HEK293 (cell line): ENCODE results near the gene BAIAP3.

ENCODE experiments used
- CTCF ChIA-PET: fragments of 350-600 bp; formaldehyde crosslinking; extraction: SDS; loops from one replicate; lab custom pipeline; 2021; ENCODE audit warnings: antibody characterized with exemption; lab: Yijun Ruan, JAX
- POLR2A ChIA-PET: fragments of 300-600 bp; formaldehyde crosslinking; extraction: SDS; loops from one replicate; lab custom pipeline; 2020; ENCODE audit warnings: antibody characterized with exemption, inconsistent platforms; lab: Yijun Ruan, JAX
- H3K27ac ChIP-seq: fragments of 200-500 bp; sonication (Bioruptor generic); 2 replicates; pipeline ENCODE4 v1.5.1; 2014; ENCODE audit warnings: low read depth, low read length, control low read depth, inconsistent platforms; ENCODE audit errors: extremely low read depth
- H3K36me3 ChIP-seq, 2 experiments: fragments of 200-500 bp in 1 of 2; sonication (Bioruptor generic) in 1 of 2; 1 replicate in 1 of 2; 2 replicates in 1 of 2; pipeline ENCODE4 v1.5.1; 2014 to 2017; ENCODE audit warnings: inconsistent platforms in 2 of 2, low read length in 2 of 2; ENCODE audit not compliant: control insufficient read depth in 2 of 2, insufficient read depth in 1 of 2
- H3K4me1 ChIP-seq: fragments of 200-500 bp; sonication (Bioruptor generic); 2 replicates; pipeline ENCODE4 v1.5.1; 2014; ENCODE audit warnings: mild to moderate bottlenecking, low read length, inconsistent platforms; ENCODE audit not compliant: control insufficient read depth, insufficient read depth
- H3K4me3 ChIP-seq: 2 replicates; pipeline ENCODE4 v1.5.1; 2011; ENCODE audit warnings: low read depth, mild to moderate bottlenecking, control low read depth, low read length, moderate library complexity
- H3K9me3 ChIP-seq: fragments of 200-500 bp; sonication (Bioruptor generic); 2 replicates; pipeline ENCODE4 v1.5.1; 2014; ENCODE audit warnings: low read depth, low read length, inconsistent platforms; ENCODE audit not compliant: control insufficient read depth, insufficient read depth
- BCL11B ChIP-seq: fragments of 450-650 bp; formaldehyde crosslinking; IDR thresholded peaks from 2 replicates; pipeline ENCODE4 v1.5.1; 2016; ENCODE audit warnings: low read depth, missing biosample characterization, missing genetic modification characterization
- HOXC10 ChIP-seq: sonication (generic); formaldehyde crosslinking; IDR thresholded peaks from 2 replicates; pipeline ENCODE4 v1.8.1; 2023; ENCODE audit warnings: mild to moderate bottlenecking, missing genetic modification reagents
- KLF10 ChIP-seq: fragments of 450-650 bp; IDR thresholded peaks from 2 replicates; pipeline ENCODE4 v1.5.1; 2018; ENCODE audit warnings: missing biosample characterization, mild to moderate bottlenecking, missing genetic modification characterization
- REPIN1 ChIP-seq: fragments of 450-650 bp; formaldehyde crosslinking; IDR thresholded peaks from 2 replicates; pipeline ENCODE4 v1.5.1; 2017; ENCODE audit warnings: missing biosample characterization, missing genetic modification characterization, low read depth
- SP7 ChIP-seq: fragments of 450-650 bp; formaldehyde crosslinking; IDR thresholded peaks from 2 replicates; pipeline ENCODE4 v1.5.1; 2016; ENCODE audit warnings: missing biosample characterization, missing genetic modification characterization
- ZEB2 ChIP-seq: fragments of 450-650 bp; formaldehyde crosslinking; IDR thresholded peaks from 2 replicates; pipeline ENCODE4 v1.5.1; 2016; ENCODE audit warnings: missing biosample characterization, missing genetic modification characterization
- ZNF10 ChIP-seq: fragments of 450-650 bp; formaldehyde crosslinking; IDR thresholded peaks from 2 replicates; pipeline ENCODE4 v1.5.1; 2017; ENCODE audit warnings: missing biosample characterization, missing genetic modification characterization
- ZNF133 ChIP-seq: fragments of 450-650 bp; formaldehyde crosslinking; IDR thresholded peaks from 2 replicates; pipeline ENCODE4 v1.5.1; 2016; ENCODE audit warnings: missing biosample characterization, missing genetic modification characterization
- ZNF140 ChIP-seq: fragments of 450-650 bp; formaldehyde crosslinking; IDR thresholded peaks from 2 replicates; pipeline ENCODE4 v1.5.1; 2016; ENCODE audit warnings: missing biosample characterization, missing genetic modification characterization
- ZNF302 ChIP-seq: fragments of 450-650 bp; formaldehyde crosslinking; IDR thresholded peaks from 2 replicates; pipeline ENCODE4 v1.5.1; 2016; ENCODE audit warnings: missing biosample characterization, missing genetic modification characterization, low read depth
- ZNF341 ChIP-seq: fragments of 450-650 bp; formaldehyde crosslinking; IDR thresholded peaks from 2 replicates; pipeline ENCODE4; 2016; ENCODE audit warnings: low read depth, missing biosample characterization, missing genetic modification characterization
- ZNF37A ChIP-seq: fragments of 450-650 bp; IDR thresholded peaks from 2 replicates; pipeline ENCODE4 v1.5.1; 2018; ENCODE audit warnings: missing biosample characterization, missing genetic modification characterization
- ZNF404 ChIP-seq: fragments of 450-650 bp; formaldehyde crosslinking; IDR thresholded peaks from 2 replicates; pipeline ENCODE4 v1.5.1; 2017; ENCODE audit warnings: missing biosample characterization, missing genetic modification characterization
- ZNF416 ChIP-seq: fragments of 450-650 bp; formaldehyde crosslinking; IDR thresholded peaks from 2 replicates; pipeline ENCODE4 v1.5.1; 2016; ENCODE audit warnings: missing biosample characterization, missing genetic modification characterization
- ZNF544 ChIP-seq: fragments of 450-650 bp; formaldehyde crosslinking; IDR thresholded peaks from 2 replicates; pipeline ENCODE4 v1.5.0; 2017; ENCODE audit warnings: missing biosample characterization, missing genetic modification characterization
- ZNF560 ChIP-seq: fragments of 450-650 bp; formaldehyde crosslinking; IDR thresholded peaks from 2 replicates; pipeline ENCODE4 v1.5.1; 2017; ENCODE audit warnings: missing biosample characterization, missing genetic modification characterization, borderline replicate concordance
- ZNF600 ChIP-seq: fragments of 450-650 bp; formaldehyde crosslinking; IDR thresholded peaks from 2 replicates; pipeline ENCODE4 v1.5.1; 2016; ENCODE audit warnings: missing biosample characterization, missing genetic modification characterization
- ZNF785 ChIP-seq: fragments of 450-650 bp; formaldehyde crosslinking; IDR thresholded peaks from 2 replicates; pipeline ENCODE4 v1.5.1; 2016; ENCODE audit warnings: missing biosample characterization, missing genetic modification characterization
- TF ChIP-seq, protein P1 (sequence below): fragments of 450-650 bp; formaldehyde crosslinking; IDR thresholded peaks from 2 replicates; pipeline ENCODE4; 2016; ENCODE audit warnings: missing biosample characterization, missing genetic modification characterization
- TF ChIP-seq, protein P2 (sequence below): fragments of 450-650 bp; formaldehyde crosslinking; IDR thresholded peaks from 2 replicates; pipeline ENCODE4 v1.5.1; 2016; ENCODE audit warnings: missing biosample characterization, missing genetic modification characterization

The BAIAP3 gene

DNA sequence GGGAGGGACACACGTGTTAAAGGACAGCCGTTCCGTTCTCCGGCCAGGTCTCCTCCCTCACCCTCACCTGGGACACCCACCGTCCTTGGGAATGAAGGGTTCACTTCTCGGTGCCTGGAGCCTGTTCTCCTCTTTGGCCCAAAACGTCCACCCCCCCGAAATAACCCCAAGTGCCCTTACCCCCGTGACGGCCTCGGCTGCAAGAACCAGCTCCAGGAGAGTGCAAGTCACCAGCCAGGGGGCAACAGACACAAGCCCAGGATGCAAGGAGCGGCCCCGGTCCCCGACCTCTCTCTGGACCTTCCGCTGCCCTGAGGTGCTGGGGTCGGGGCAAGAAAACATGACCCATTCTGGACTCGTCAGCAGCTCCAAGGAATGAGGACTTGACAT lies 44.0 kb upstream of the BAIAP3 start (continued):
- TF ChIP-seq, protein P1, sequence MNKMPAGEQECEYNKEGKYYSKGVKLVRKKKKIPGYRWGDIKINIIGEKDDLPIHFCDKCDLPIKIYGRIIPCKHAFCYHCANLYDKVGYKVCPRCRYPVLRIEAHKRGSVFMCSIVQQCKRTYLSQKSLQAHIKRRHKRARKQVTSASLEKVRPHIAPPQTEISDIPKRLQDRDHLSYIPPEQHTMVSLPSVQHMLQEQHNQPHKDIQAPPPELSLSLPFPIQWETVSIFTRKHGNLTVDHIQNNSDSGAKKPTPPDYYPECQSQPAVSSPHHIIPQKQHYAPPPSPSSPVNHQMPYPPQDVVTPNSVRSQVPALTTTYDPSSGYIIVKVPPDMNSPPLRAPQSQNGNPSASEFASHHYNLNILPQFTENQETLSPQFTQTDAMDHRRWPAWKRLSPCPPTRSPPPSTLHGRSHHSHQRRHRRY (tag by site-specific recombination) = no peak
- no peak for TF ChIP-seq BCL11B (tag by site-specific recombination)
- no peak for TF ChIP-seq ZNF600 (tag by site-specific recombination)
- no peak for TF ChIP-seq ZNF10 (tag by site-specific recombination)
- no peak for TF ChIP-seq KLF10 (tag by site-specific recombination)
- no peak for TF ChIP-seq SP7 (tag by site-specific recombination)
- no peak for TF ChIP-seq ZNF416
- TF ChIP-seq ZNF302 (tag by site-specific recombination) = no peak
- no peak for TF ChIP-seq ZNF140
- TF ChIP-seq ZNF341 (tag by site-specific recombination) = no peak

DNA sequence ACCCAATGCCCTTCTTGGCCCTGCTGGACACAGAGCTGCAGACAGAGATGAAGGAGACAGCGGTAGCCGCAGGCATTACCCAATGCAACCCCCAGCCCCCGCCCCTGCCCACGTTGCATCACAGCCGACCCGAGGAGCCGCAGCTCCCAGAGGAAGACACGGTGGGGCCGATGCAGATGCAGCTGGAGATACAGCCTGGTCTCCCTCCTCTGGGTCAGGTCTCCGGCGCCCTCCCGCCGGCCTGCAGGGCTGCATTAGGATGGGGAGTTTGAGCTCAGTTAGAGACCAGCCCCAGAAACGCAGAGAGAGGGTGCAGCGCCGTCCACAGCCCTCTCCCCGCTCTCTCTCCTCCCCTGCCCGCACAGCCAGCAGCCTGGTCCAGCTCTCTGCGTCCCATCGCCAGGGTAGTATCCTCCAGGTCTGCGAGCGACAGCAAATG lies 43.4 kb upstream of the BAIAP3 start:
- POLR2A ChIA-PET = interaction anchor here (0.6 kb wide), 1 partner anchor 13 kb away, joined by 3 read pairs; no protein-coding TSS in a partner anchor
- Histone ChIP-seq H3K4me3 (no peak overlapping the region), H3K27ac (no peak overlapping the region), H3K36me3 (no peaks in the 10 kb centered on the region), H3K4me1 (no peaks in the 10 kb centered on the region), H3K9me3 (no peaks in the 10 kb centered on the region)
- TF ChIP-seq ZNF560 (no peak), ZEB2 (no peak), ZNF544 (no peak), ZNF133 (tag by site-specific recombination) (no peak), ZNF785 (tag by site-specific recombination) (no peak), ZNF37A (tag by site-specific recombination) (no peak), ZNF600 (tag by site-specific recombination) (no peak)
- CTCF ChIA-PET = interaction anchor here (1.1 to 3.2 kb wide), 2 partner anchors 11 to 40 kb away, joined by 4 to 17 read pairs; no protein-coding TSS in a partner anchor

DNA sequence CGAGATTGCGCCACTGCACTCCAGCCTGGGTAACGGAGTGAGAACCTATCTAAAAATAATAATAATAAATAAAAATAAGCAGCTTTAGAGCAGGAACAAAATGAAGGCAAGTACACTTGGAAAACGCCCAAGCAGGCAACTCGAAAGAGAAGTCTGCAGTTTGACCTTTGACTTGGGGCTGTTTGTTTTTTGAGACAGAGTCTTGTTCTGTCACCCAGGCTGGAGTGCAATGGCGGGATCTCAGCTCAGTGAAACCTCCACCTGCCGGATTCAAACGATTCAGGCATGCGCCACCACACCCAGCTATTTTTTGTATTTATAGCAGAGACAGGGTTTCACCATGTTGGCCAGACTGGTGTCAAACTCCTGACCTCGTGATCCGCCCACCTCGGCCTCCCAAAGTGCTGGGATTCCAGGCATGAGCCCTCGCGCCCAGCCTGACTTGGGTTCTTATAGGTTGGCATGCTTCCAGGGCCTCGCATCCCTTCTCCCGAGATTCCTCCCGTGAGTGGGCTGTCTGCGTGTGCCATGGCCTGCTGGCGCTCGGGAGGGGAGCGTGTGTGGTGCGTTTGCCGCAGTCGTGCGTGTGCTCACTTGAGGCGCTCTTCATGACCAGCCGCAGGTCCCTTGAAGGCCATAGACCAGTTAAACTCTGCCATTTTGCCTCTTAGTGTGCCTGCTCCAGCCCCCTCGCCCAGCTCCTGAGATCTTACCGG lies 42.4 kb upstream of the BAIAP3 start:
- ChIA-PET CTCF (interaction anchor here (1.1 to 3.2 kb wide), 2 partner anchors 10 to 40 kb away, joined by 4 to 17 read pairs; no protein-coding TSS in a partner anchor), POLR2A (no interaction called here)
- H3K4me1 ChIP-seq = no peaks in the 10 kb centered on the region

More for the DNA sequence above, 42.4 kb upstream of the BAIAP3 start:
- TF ChIP-seq, protein P2, sequence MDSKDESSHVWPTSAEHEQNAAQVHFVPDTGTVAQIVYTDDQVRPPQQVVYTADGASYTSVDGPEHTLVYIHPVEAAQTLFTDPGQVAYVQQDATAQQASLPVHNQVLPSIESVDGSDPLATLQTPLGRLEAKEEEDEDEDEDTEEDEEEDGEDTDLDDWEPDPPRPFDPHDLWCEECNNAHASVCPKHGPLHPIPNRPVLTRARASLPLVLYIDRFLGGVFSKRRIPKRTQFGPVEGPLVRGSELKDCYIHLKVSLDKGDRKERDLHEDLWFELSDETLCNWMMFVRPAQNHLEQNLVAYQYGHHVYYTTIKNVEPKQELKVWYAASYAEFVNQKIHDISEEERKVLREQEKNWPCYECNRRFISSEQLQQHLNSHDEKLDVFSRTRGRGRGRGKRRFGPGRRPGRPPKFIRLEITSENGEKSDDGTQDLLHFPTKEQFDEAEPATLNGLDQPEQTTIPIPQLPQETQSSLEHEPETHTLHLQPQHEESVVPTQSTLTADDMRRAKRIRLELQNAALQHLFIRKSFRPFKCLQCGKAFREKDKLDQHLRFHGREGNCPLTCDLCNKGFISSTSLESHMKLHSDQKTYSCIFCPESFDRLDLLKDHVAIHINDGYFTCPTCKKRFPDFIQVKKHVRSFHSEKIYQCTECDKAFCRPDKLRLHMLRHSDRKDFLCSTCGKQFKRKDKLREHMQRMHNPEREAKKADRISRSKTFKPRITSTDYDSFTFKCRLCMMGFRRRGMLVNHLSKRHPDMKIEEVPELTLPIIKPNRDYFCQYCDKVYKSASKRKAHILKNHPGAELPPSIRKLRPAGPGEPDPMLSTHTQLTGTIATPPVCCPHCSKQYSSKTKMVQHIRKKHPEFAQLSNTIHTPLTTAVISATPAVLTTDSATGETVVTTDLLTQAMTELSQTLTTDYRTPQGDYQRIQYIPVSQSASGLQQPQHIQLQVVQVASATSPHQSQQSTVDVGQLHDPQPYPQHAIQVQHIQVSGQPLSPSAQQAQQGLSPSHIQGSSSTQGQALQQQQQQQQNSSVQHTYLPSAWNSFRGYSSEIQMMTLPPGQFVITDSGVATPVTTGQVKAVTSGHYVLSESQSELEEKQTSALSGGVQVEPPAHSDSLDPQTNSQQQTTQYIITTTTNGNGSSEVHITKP = no peak
- TF ChIP-seq REPIN1 (tag by site-specific recombination) = no peak
- TF ChIP-seq HOXC10 (CRISPR knock-in tag) = no peak
- no peak for TF ChIP-seq ZNF404 (tag by site-specific recombination)
- Histone ChIP-seq H3K4me3 (no peak overlapping the region), H3K9me3 (no peaks in the 10 kb centered on the region), H3K27ac (no peak overlapping the region), H3K36me3 (no peaks in the 10 kb centered on the region)
